ENCODE data around the gene MRPL28.
"Not testable (repeated sequence)": the region's sequence is repeated elsewhere in the genome, so short reads cannot be mapped to it uniquely, and the experiment has no call there.

Gene MRPL28

GRCh38 chr16:337975-338575 is 32.3 kb downstream of the MRPL28 start:
- CTCF ChIA-PET, result no interaction called here
- POLR2A ChIA-PET, result no interaction called here
- TF ChIP-seq ELF4 (IDR thresholded peaks at IDR 0.05) (no peak), LEF1 (IDR thresholded peaks at IDR 0.05; ENCODE audit: borderline replicate concordance) (no peak), SUZ12 (IDR thresholded peaks at IDR 0.05) (no peak), ARNT (IDR thresholded peaks at IDR 0.05) (no peak)
- DNase-seq (ENCODE audit: extremely low spot score), result no peak

GRCh38 chr16:337437-337836 is 32.9 kb downstream of the MRPL28 start:
- POLR2A ChIA-PET, result no interaction called here

GRCh38 chr16:336269-336668 is 34.1 kb downstream of the MRPL28 start:
- POLR2A ChIA-PET, result no interaction called here
- TF ChIP-seq ARNT (IDR thresholded peaks at IDR 0.05), result no peak
- TF ChIP-seq TARDBP (IDR thresholded peaks at IDR 0.05), result no peak
- TF ChIP-seq NFRKB (IDR thresholded peaks at IDR 0.05), result no peak
- TF ChIP-seq, protein P1, sequence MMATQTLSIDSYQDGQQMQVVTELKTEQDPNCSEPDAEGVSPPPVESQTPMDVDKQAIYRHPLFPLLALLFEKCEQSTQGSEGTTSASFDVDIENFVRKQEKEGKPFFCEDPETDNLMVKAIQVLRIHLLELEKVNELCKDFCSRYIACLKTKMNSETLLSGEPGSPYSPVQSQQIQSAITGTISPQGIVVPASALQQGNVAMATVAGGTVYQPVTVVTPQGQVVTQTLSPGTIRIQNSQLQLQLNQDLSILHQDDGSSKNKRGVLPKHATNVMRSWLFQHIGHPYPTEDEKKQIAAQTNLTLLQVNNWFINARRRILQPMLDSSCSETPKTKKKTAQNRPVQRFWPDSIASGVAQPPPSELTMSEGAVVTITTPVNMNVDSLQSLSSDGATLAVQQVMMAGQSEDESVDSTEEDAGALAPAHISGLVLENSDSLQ (IDR thresholded peaks at IDR 0.05), result no peak
- no peak for TF ChIP-seq ZNF384 (IDR thresholded peaks at IDR 0.05)
- no peak for TF ChIP-seq SP1 (IDR thresholded peaks at IDR 0.05)
- DNase-seq (ENCODE audit: extremely low spot score), result no peak
- CTCF ChIA-PET, result interaction anchor here (0.7 kb wide), 1 partner anchor 181 kb away, joined by 5 read pairs; no protein-coding TSS in a partner anchor

More at GRCh38 chr16:337437-337836, 32.9 kb downstream of the MRPL28 start:
- no peak for TF ChIP-seq LEF1 (IDR thresholded peaks at IDR 0.05; ENCODE audit: borderline replicate concordance)
- no peak for TF ChIP-seq FOXK2 (IDR thresholded peaks at IDR 0.05)
- TF ChIP-seq SUZ12 (IDR thresholded peaks at IDR 0.05), result no peak
- no peak for TF ChIP-seq NFRKB (IDR thresholded peaks at IDR 0.05)
- no peak for TF ChIP-seq HDGF (IDR thresholded peaks at IDR 0.05; ENCODE audit: borderline replicate concordance)
- TF ChIP-seq CTBP1 (IDR thresholded peaks at IDR 0.05; ENCODE audit: borderline replicate concordance), result no peak
- no peak for TF ChIP-seq TARDBP (IDR thresholded peaks at IDR 0.05)
- TF ChIP-seq ARNT (IDR thresholded peaks at IDR 0.05), result no peak
- no peak for TF ChIP-seq BHLHE40 (IDR thresholded peaks at IDR 0.05; ENCODE audit: borderline replicate concordance)
- no peak for TF ChIP-seq ZNF384 (IDR thresholded peaks at IDR 0.05)
- TF ChIP-seq FOXA1 (IDR thresholded peaks at IDR 0.05), result no peak
- TF ChIP-seq ELF4 (IDR thresholded peaks at IDR 0.05), result no peak
- TF ChIP-seq SP1 (IDR thresholded peaks at IDR 0.05), result no peak
- TF ChIP-seq, protein P1 (IDR thresholded peaks at IDR 0.05), result no peak
- TF ChIP-seq L3MBTL2 (conservative IDR thresholded peaks at IDR 0.05), result no peak
- TF ChIP-seq FOXM1 (IDR thresholded peaks at IDR 0.05; ENCODE audit: borderline replicate concordance), result no peak
- CTCF ChIA-PET, result interaction anchor here (0.7 to 0.9 kb wide), 2 partner anchors 9 to 58 kb away, joined by 3 to 6 read pairs; no protein-coding TSS in a partner anchor
- DNase-seq (ENCODE audit: extremely low spot score), result no peak

DNA sequence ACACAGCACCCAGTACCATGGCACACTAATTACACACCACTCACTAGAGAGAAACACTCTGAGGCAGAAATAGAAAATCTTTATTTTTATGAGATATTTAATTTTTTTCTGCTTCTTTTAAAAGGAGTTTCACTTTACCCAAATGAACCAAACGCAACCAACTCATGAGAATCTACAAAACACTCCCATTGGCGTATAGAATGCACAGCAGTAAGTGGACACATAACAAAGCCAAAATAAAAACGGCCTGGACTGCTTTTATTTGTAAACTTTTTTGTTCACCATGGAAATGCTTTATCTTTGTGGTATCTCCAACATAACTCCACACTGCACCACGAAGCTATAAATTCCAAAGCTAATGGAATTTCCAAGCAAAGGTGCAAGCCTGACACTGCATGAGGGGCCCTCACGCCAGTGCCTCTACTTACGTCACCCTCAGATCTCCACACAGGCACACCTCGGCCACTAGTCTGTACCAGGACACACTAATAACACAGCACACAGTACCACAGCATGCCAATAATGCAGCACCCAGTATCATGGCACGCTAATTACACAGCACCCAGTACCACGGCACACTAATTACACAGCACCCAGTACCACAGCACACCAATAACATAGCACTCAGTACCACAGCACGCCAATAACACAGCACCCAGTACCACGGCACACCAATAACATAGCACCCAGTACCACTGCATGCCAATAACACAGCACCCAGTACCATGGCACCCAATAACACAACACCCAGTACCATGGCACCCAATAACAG is 35.3 kb downstream of the MRPL28 start:
- CTCF ChIA-PET, result not testable (repeated sequence)

DNA sequence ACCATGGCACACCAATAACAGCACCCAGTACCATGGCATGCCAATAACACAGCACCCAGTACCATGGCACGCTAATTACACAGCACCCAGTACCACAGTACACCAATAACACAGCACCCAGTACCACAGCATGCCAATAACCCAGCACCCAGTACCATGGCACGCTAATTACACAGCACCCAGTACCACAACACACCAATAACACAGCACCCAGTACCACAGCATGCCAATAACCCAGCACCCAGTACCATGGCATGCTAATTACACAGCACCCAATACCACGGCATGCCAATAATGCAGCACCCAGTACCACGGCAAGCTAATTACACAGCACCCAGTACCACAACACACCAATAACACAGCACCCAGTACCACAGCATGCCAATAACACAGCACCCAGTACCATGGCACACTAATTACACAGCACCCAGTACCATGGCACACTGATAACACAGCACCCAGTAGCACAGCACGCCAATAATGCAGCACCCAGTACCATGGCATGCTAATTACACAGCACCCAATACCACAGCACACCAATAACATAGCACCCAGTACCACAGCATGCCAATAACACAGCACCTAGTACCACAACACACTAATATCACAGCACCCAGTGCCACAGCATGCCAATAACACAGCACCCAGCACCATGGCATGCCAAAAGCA is 36.0 kb downstream of the MRPL28 start:
- DNase-seq (ENCODE audit: extremely low spot score); POLR2A ChIA-PET; CTCF ChIA-PET: not testable (repeated sequence)

More for the DNA sequence above, 35.3 kb downstream of the MRPL28 start:
- DNase-seq (ENCODE audit: extremely low spot score); POLR2A ChIA-PET: not testable (repeated sequence)

GRCh38 chr16:333406-334094 is 36.8 kb downstream of the MRPL28 start:
- POLR2A ChIA-PET, result no interaction called here
- DNase-seq (ENCODE audit: extremely low spot score), result no peak
- CTCF ChIA-PET, result no interaction called here
- no peak for TF ChIP-seq LEF1 (IDR thresholded peaks at IDR 0.05; ENCODE audit: borderline replicate concordance)
- no peak for TF ChIP-seq ARNT (IDR thresholded peaks at IDR 0.05)
- TF ChIP-seq ELF4 (IDR thresholded peaks at IDR 0.05), result no peak
- no peak for TF ChIP-seq NFRKB (IDR thresholded peaks at IDR 0.05)
- TF ChIP-seq ZNF384 (IDR thresholded peaks at IDR 0.05), result no peak

DNA sequence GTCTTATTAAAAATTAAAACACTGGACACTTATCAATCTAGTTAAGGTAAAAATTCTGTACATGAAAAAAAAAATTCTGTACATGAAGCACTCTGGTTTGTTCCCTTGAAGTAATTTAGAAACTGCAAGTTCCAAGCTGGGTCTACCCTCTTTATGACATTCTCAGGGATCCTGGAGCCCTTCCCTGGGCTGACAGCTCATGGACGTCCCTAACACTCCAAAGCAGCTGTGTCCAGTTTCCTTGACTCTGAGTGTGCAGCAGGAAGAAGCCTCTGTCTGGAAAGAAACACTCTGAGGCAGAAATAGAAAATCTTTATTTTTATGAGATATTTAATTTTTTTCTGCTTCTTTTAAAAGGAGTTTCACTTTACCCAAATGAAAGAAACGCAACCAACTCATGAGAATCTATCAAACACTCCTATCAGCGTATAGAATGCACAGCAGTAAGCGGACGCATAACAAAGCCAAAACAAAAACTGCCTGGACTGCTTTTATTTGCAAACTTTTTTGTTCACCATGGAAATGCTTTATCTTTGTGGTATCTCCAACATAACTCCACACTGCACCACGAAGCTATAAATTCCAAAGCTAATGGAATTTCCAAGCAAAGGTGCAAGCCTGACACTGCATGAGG is 39.0 kb downstream of the MRPL28 start:
- POLR2A ChIA-PET; DNase-seq (ENCODE audit: extremely low spot score): not testable (repeated sequence)
- CTCF ChIA-PET, result interaction anchor here (0.6 kb wide), 1 partner anchor 19 kb away, joined by 3 read pairs; no protein-coding TSS in a partner anchor
